HG03060 (cell line): ENCODE data around the gene RAD9A.

Source experiments
- ATAC-seq: cut with Tn5 transposase; IDR thresholded peaks from one replicate; pipeline ENCODE4 v1.9.1; 2021; ENCODE audit warnings: low read depth, moderate number of reproducible peaks; ENCODE audit not compliant: unreplicated experiment

RAD9A gene

GRCh38 chr11:67407688-67408163 lies 15.9 kb downstream of the RAD9A start:
- no peak for ATAC-seq

- no peak for ATAC-seq
Observed at GRCh38 chr11:67408437-67409200, 16.8 kb downstream of the RAD9A start.

GRCh38 chr11:67409261-67409666 lies 17.5 kb downstream of the RAD9A start:
- ATAC-seq, result no peak

GRCh38 chr11:67409781-67410368 lies 18.1 kb downstream of the RAD9A start:
- no peak for ATAC-seq

- ATAC-seq, result no peak
Observed at GRCh38 chr11:67410369-67410831, 18.6 kb downstream of the RAD9A start.

- ATAC-seq, result no peak
Observed at GRCh38 chr11:67410984-67411784, 19.4 kb downstream of the RAD9A start.

GRCh38 chr11:67411785-67412152 lies 20.0 kb downstream of the RAD9A start:
- no peak for ATAC-seq

- ATAC-seq, result no peak
Observed at GRCh38 chr11:67412495-67413179, 20.9 kb downstream of the RAD9A start.

GRCh38 chr11:67413266-67413849 lies 21.6 kb downstream of the RAD9A start:
- ATAC-seq, result no peak

GRCh38 chr11:67415501-67416304 lies 23.9 kb downstream of the RAD9A start, which contains the start of gene CARNS1:
Gene CARNS1, plus strand, starts transcription at chr11:67415678. Its CDS starts 522 bp downstream, at chr11:67416200.
- no peak for ATAC-seq

- no peak for ATAC-seq
Observed at GRCh38 chr11:67416416-67417335, 24.9 kb downstream of the RAD9A start.

- ATAC-seq, result no peak
Observed at GRCh38 chr11:67417425-67417824, 25.6 kb downstream of the RAD9A start.

GRCh38 chr11:67418476-67419281 lies 26.9 kb downstream of the RAD9A start:
- no peak for ATAC-seq

GRCh38 chr11:67419325-67420049 lies 27.7 kb downstream of the RAD9A start:
- ATAC-seq, result no peak

GRCh38 chr11:67420147-67420645 lies 28.4 kb downstream of the RAD9A start:
- ATAC-seq, result no peak

- no peak for ATAC-seq
Observed at GRCh38 chr11:67420646-67421429, 29.1 kb downstream of the RAD9A start.
